Tibial artery (tissue), 4 donors: ENCODE results near the gene DCTPP1.
A peak's percentile ranks its signal among the peaks of the same experiment; 100 is the strongest.

ENCODE experiments used
- DNase-seq, 2 donors: peaks; one replicate each; pipeline ENCODE4 v3.0.0-alpha.2; 2019
- H3K27ac ChIP-seq, 2 donors: fragments of 200-600 bp; sonication (generic) in 1 of 2; 1 replicate in 1 of 2; 2 replicates in 1 of 2; pipeline ENCODE4 v1.5.1; 2018 to 2019; ENCODE audit warnings: mild to moderate bottlenecking in 1 of 2
- H3K27me3 ChIP-seq, 2 donors: fragments of 200-600 bp; sonication (generic) in 1 of 2; one replicate each; pipeline versions ENCODE4 v1.5.1 to v1.6.0; 2016 to 2019
- H3K36me3 ChIP-seq, 3 donors: fragments of 200-600 bp; sonication (generic) in 2 of 3; one replicate each; pipeline ENCODE4 v1.5.1; 2016 to 2019; ENCODE audit warnings: mild to moderate bottlenecking in 2 of 3
- H3K4me1 ChIP-seq, 4 donors: fragments of 200-600 bp; sonication (generic) in 2 of 4; 1 replicate in 3 of 4; 2 replicates in 1 of 4; pipeline ENCODE4 v1.5.1; 2016 to 2019
- H3K4me3 ChIP-seq, 2 donors: fragments of 200-600 bp; sonication (generic) in 1 of 2; 1 replicate in 1 of 2; 2 replicates in 1 of 2; pipeline ENCODE4 v1.5.1; 2018 to 2019; ENCODE audit warnings: mild to moderate bottlenecking in 2 of 2
- H3K9me3 ChIP-seq, 3 donors: fragments of 200-600 bp; sonication (generic) in 1 of 3; one replicate each; pipeline ENCODE4 v1.5.1; 2016 to 2019
- CTCF ChIP-seq, 2 experiments: fragments of 200-600 bp in 1 of 2; fragments of 450-650 bp in 1 of 2; IDR thresholded peaks; one replicate each; pipeline ENCODE4 v1.5.1; 2017 to 2019; ENCODE audit warnings: antibody characterized with exemption in 2 of 2, mild to moderate bottlenecking in 1 of 2, moderate library complexity in 1 of 2
- intact Hi-C: fragments of 100-400 bp; cut with DNase I; formaldehyde crosslinking; loops from one replicate; pipeline ENCODE4 v1.15.0; 2023; ENCODE audit warnings: low total_unique reads

DCTPP1 gene

GRCh38 chr16:30414159-30414558 lies 15.7 kb downstream of the DCTPP1 start:
- Histone ChIP-seq H3K9me3 (no peaks in the 10 kb centered on the region), H3K27me3 (no peaks in the 10 kb centered on the region), H3K4me1 (peaks cover 0 to 21% (median 13%) of the 10 kb centered on the region in 4 donors), H3K4me3 (no peak overlapping the region), H3K36me3 (peaks cover 0 to 28% (median 5%) of the 10 kb centered on the region in 3 donors), H3K27ac (no peak overlapping the region)
- TF ChIP-seq CTCF (IDR thresholded peaks at IDR 0.05), result no peak
- intact Hi-C loops, result no loop called here
- no peak for DNase-seq

- Histone ChIP-seq H3K27ac (no peak overlapping the region), H3K36me3 (peaks cover 0 to 28% (median 5%) of the 10 kb centered on the region in 3 donors), H3K4me3 (no peak overlapping the region), H3K9me3 (no peaks in the 10 kb centered on the region), H3K27me3 (no peaks in the 10 kb centered on the region), H3K4me1 (peaks cover 0 to 27% (median 20%) of the 10 kb centered on the region in 4 donors)
- intact Hi-C loops, result no loop called here
- no peak for TF ChIP-seq CTCF (IDR thresholded peaks at IDR 0.05)
- no peak for DNase-seq
Observed at GRCh38 chr16:30413112-30413806, 16.6 kb downstream of the DCTPP1 start.

GRCh38 chr16:30409125-30410060 lies 20.4 kb downstream of the DCTPP1 start:
- peaks cover 0 to 30% (median 22%) of the 10 kb centered on the region in 4 donors for H3K4me1 ChIP-seq
- peak; percentile 92 to 94 for TF ChIP-seq CTCF (IDR thresholded peaks at IDR 0.05)
- peak overlapping the region in 1 of 2 donors; percentile 41 for H3K27ac ChIP-seq
- H3K9me3 ChIP-seq, result no peaks in the 10 kb centered on the region
- H3K36me3 ChIP-seq, result peaks cover 0 to 27% (median 5%) of the 10 kb centered on the region in 3 donors
- no peaks in the 10 kb centered on the region for H3K27me3 ChIP-seq
- intact Hi-C loops, result no loop called here
- peak; percentile 88 to 94 for DNase-seq
- no peak overlapping the region for H3K4me3 ChIP-seq

- no peak for TF ChIP-seq CTCF (IDR thresholded peaks at IDR 0.05)
- H3K36me3 ChIP-seq, result peaks cover 0 to 14% (median 5%) of the 10 kb centered on the region in 3 donors
- DNase-seq, result no peak
- intact Hi-C loops, result loop anchor here (1.0 kb wide), 1 partner anchor 342 kb away; no protein-coding TSS in a partner anchor
- peaks cover 0 to 30% (median 22%) of the 10 kb centered on the region in 4 donors for H3K4me1 ChIP-seq
- H3K9me3 ChIP-seq, result no peaks in the 10 kb centered on the region
- no peaks in the 10 kb centered on the region for H3K27me3 ChIP-seq
- H3K27ac ChIP-seq, result peak overlapping the region; percentile 80 to 92
- peak overlapping the region; percentile 62 to 65 for H3K4me3 ChIP-seq
Observed at GRCh38 chr16:30407804-30408534, 21.9 kb downstream of the DCTPP1 start.
